NCI-H2196 (cell line): ENCODE data around the gene GALNT10.

Experiments used
- DNase-seq: peaks from one replicate; lab custom pipeline; 2025; ENCODE audit not compliant: unreplicated experiment; lab: John Stamatoyannopoulos, UW

Gene GALNT10

GRCh38 chr5:154318691-154319090 lies 128.2 kb downstream of the GALNT10 start:
- no peak for DNase-seq

DNA sequence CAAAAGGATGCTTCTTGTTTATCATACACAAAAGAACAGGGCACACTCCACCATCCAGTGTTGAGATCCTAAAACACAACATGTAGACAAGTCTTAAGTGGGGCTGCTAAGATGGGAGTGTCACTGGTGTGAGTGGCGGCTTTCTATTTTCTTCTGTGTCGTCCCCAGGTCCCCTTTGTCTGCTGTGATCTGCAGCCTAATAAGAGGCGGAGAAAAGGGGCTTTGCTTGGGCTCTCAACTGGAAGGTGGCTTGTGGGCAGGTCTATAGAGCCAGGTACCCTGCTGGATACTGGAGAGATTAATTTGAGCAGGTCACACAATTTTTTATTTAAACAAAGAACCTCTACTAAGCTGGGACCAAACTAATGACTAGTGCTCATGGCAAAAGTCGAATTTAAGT lies 129.2 kb downstream of the GALNT10 start:
- DNase-seq, result no peak

DNA sequence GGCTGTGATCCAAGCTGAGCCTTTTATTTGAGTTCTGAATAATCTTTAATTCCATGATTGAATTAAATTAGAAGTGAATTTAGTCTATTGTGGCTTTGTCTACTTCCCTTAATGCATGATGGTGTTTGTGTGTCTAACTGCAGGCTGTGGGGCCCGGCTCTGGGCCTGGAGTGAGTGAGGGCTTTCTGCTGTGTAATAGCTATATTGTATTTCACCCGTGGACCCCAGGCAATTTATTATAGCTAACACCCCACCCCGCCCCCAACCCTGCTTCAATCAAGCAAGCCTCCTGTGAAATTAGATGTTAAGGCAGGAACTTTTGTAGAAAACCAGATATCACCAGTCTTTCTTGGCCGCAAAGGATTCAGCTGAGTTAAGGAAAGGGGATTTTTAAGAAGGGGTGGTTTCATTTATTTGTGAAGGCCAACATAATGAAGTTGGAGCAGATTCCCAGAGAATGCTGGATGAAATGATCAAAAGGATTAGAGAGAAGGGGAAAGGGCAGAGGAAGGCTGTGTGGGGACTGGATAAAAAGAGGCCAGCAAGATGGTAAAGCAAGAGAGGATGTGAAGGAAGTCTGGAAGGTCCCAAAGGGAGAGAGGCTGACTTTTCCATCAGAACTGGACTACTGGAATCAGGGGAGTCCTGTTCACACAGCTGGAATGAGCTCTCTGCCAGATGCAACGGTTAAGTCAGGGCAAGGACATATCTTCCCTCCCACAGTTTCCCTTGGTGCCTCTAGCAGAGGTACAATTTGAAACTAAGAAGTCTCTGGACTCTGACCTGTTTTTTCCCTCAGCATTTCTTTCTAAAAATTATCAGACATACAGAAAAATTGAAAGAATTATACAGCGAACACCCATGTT lies 129.9 kb downstream of the GALNT10 start:
- no peak for DNase-seq

DNA sequence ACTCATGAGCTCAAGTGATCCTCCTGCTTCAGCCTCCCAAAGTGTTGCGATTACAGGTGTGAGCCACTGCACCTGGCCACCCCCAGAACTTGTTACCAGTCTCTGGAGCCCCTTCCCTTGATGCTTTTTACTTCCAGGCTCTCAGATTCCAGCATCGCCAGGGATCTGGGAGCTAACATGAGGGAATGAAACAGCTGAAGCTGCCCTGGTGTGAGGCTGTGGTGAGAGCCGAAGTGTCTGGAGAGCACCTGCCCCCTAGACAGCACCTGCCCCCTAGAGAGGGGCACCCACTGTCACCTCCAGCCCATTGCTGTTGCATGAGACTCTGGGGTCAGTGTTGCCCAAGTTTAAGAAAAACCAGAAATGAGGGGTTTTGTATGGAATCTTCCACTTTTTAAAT lies 131.0 kb downstream of the GALNT10 start:
- no peak for DNase-seq

GRCh38 chr5:154324033-154324432 lies 133.5 kb downstream of the GALNT10 start:
- DNase-seq, result no peak

- DNase-seq, result no peak
These were observed 135.0 kb downstream of the GALNT10 start for GRCh38 chr5:154325566-154325965.

GRCh38 chr5:154329062-154329461 lies 138.5 kb downstream of the GALNT10 start:
- DNase-seq, result no peak

DNA sequence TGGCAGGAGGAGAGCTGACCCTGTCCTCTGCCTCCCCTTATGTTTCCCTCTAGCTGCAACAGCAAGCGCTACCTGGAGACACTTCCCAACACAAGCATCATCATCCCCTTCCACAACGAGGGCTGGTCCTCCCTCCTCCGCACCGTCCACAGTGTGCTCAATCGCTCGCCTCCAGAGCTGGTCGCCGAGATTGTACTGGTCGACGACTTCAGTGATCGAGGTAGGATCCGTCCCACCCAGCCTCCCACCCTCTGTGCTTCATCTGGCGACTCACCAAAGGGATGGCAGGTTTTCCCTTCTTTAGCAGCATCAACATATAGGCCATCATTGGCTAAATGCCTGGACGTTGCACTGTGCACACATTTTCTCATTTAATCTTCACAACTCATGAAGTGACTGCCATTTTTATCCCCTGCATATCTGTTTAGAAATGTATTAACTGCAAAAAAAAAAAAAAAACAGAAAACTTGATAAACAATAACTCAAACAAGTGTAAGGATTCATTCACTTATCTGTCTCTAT lies 139.0 kb downstream of the GALNT10 start:
- DNase-seq, result no peak

DNA sequence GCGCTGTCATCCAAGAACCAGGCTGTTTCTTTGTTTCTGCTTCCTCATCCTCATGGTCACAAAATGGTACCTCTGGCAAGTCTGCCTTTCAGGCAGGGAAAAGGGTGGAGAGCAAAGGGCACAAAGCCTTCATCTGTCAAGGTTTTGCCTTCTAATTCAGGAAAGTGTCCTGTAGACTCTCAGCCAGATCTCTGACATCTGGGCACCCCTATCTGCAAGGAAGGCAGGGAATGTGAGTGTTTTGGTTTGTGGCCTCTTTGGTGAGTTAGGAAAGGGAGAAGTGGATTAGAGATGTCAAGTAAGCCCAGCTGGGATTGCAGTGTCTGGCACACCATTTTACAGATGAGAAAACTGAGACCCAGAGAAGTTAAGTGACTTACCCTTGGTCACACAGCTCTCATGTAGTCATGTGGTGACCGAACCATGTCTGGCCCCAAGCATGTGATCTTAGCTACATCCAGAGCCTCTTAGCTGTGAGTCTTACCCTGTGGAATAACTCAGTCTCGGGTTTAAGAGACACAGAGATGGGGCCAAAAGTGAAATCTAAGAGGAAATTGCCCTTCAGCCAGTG lies 139.6 kb downstream of the GALNT10 start:
- DNase-seq, result no peak

DNA sequence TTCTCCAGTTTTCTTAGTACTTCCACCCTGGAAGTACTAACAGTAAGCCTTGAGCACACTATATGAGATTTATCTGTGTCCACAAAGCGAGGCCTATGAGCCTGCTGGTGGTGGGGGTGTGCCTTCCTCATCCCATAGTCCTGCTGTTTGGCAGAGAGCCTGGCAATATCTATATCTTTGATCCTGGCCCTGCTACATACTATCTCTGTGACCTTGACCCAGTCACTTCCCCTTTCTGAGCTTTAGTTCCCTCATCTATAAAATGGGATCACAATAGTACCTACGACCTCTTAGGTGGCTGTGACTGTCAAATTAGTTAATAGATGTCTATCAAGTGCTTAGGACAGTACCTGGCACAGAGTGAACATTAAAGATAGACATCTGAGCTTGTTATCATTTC lies 140.7 kb downstream of the GALNT10 start:
- no peak for DNase-seq

- no peak for DNase-seq
These were observed 141.4 kb downstream of the GALNT10 start for GRCh38 chr5:154331924-154332323.

DNA sequence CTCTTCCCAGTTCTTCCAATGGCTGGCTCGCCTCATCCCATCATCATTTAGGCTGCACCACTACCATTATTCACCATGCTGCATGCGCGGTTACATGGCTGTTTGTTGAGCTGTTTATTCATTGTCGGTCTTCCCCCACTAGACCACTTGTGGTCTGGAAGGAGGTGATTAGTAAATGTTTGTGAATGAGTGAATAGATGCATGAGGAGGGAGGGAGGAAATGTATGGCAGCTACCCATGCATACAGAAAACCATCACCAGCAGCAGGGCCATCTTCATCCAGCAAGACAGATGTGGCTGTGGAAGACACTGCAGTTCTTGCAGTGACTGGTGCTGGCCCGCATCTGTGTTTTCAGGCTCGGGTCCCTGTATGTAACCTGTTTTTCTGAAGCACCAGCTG lies 141.9 kb downstream of the GALNT10 start:
- no peak for DNase-seq

DNA sequence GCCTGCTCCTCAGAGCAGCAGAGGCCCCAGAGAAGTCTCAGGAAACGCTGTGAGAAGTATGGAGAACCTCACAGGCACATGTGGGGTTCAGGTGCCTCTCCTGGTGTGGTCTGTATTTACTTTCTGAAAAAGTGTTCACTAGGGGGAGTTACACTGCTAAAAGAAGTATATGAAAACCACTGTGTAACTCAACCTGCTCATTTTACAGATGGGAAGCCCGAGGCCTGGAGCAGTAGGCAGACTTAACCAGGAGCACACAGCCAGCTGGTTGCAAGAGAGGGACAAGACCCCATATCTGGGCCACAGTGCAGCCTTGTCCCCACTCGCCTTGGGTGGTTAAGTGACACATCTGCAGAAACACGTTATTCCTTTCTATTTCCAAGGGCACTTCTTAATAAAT lies 142.5 kb downstream of the GALNT10 start:
- no peak for DNase-seq

GRCh38 chr5:154334406-154335064 lies 144.0 kb downstream of the GALNT10 start:
- no peak for DNase-seq

DNA sequence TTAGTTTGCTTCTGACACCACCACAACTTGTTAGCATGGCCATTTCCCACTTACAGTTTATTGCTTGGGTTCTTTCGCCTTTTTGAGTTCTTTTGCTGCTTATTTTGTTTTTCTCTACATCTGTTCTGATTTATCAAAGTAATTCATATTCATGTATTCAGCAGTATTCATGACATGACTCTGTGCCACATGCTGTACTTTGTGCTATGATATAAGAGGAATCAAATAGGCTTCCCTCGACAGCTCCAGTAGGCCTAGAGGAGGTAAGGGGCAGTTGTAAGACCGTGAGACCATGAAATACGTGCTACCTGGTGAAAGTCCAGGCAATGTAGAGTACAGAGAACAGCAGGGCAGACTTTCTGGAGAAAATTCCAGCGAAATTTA lies 144.5 kb downstream of the GALNT10 start:
- DNase-seq, result no peak

DNA sequence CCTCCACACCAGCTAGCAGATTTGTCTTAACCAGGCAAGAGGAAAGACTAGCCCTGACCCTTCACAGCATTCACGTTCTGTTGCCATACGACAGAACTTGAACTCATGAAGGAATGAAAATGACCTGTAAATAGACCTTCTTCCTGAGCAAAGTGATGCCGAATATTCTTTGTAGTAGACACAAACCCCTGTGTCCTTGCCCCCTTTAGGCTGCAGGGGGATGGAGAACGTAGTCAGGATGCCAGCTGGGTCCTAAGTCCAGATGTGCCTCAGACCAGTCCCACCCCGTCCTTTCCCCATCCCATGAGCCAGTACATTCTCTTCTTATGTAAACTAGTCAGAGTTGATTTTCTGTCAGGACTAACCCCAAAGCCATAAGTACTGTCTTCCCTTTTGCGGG lies 151.1 kb downstream of the GALNT10 start:
- no peak for DNase-seq

- no peak for DNase-seq
These were observed 151.7 kb downstream of the GALNT10 start for GRCh38 chr5:154342211-154342610.

DNA sequence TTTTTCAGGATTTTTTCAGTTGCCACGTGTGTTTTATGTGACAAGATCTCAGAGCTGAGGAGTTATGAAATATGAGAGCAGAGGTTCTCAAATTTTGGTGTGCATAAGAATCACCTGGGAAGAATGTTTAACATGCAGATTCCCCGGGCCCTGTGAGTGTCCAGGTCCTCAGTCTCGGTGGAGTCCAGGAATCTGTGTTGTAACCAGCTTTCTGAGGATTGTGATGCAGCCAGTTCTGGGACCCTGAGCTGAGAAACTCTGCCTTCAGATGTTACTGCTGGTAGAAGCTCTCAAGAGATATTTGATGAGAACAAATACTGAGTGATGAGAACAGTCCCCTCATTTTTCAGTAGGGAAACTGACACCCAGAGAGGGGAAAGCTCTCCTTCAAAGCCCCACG lies 152.4 kb downstream of the GALNT10 start:
- DNase-seq, result no peak

GRCh38 chr5:154344461-154344860 lies 153.9 kb downstream of the GALNT10 start:
- DNase-seq, result no peak

DNA sequence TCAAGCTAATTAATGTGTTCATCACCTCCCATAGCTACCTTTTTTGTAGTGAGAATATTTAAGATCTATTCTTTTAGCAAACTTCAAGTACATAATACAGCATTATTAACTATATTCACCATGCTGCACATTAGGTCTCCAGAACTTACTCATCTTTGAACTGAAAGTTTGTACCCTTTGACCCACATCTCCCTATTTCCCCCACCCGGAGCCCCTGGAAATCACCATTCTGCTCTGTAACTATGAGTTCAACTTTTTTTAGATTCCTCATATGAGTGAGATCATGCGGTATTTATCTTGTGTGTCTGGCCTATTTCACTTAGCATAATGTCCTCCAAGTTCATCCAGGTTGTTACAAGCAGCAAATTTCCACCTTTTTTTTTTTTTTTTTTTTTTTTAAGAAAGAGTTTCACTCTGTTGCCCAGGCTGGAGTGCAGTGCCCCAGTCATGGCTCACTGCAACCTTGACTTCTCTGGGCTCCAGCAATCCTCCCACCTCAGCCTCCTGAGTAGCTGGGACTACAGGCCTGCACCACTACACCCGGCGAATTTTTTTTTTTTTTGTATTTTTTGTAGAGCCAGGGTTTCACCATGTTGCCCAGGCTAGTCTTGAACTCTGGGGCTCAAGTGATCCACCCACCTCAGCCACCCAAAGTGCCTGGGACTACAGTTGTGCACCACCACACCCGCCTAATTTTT lies 154.9 kb downstream of the GALNT10 start:
- DNase-seq, result no peak

DNA sequence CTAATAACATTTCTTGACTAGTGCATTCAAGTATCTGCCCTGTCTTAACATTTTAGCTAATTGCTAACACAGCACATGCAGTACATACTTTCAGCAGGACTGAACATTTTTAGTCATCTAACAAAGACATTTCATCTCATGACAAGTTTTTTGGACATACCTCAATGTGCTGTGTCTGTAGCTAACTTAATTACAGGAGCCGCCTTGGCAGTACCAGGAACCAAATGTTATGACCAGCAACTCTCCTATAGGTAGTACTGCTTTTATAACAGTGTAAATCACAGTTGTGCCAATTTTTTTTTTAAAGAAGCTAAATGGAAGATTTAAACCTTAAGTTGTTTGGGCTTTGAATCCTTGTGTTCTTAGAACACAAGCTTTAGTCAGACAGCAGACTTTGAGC lies 155.9 kb downstream of the GALNT10 start:
- DNase-seq, result no peak
